SH-SY5Y (cell line): ENCODE data around the gene RAMAC.

ENCODE experiments used
- GATA2 ChIP-seq: IDR thresholded peaks from 2 replicates; pipeline ENCODE4 v1.6.1; 2011; ENCODE audit warnings: mild to moderate bottlenecking, low read depth, low read length
- GATA3 ChIP-seq: IDR thresholded peaks from 2 replicates; pipeline ENCODE4 v1.6.1; 2011; ENCODE audit warnings: low read depth, mild to moderate bottlenecking, low read length, moderate library complexity

DNA sequence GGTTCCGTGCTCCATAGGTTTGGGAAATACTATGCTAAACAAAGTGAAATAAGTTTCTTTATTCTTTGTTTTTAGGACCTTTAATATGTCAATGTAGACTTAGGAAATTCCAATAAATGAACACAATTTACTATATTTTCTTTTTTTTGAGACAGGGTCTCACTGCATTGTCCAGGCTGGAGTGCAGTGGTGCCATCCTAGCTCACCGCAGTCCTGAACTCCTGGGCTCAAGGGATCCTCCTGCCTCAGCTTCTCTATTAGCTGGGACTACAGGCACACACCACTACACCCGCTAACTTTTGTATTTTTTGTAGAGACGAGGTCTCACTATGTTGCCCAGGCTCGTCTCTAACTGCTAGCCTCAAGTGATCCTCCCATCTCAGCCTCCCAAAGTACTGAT is 21.1 kb upstream of the RAMAC start:
- TF ChIP-seq GATA2 (no peak), GATA3 (no peak)
